ENCODE measurements around the gene ZBTB44.

- TF ChIP-seq POLR2AphosphoS5 (IDR thresholded peaks at IDR 0.05; ENCODE audit: borderline replicate concordance, low read depth, low read length): no peak
- TF ChIP-seq EZH2 (IDR thresholded peaks at IDR 0.05): no peak
- TF ChIP-seq FOXP2 (optimal IDR thresholded peaks at IDR 0.05; ENCODE audit: control extremely low read depth, extremely low read length, insufficient read depth): no peak
Observed at GRCh38 chr11:130178441-130179339, 136.0 kb downstream of the ZBTB44 start.
